Activated CD8-positive, alpha-beta memory T cell treated with anti-CD3 and anti-CD28 coated beads, Interleukin-2, amount 10 ng/mL, durations not matched to agents 7 days and 5 days (primary cell): ENCODE results near the gene TTC3. TPM values are rescaled to one million over a fixed set of nuclear protein-coding genes. Genes with fewer than 3 reads are reported as not detected.

Experiments used
- ATAC-seq: fragments of 150-1000 bp; cut with Tn5 transposase; one replicate; pipeline ENCODE4 v1.10.0; 2021; ENCODE audit warnings: moderate library complexity
- CTCF ChIA-PET: fragments of 350-600 bp; sonication (Branson Sonifier 250); formaldehyde crosslinking; loops from one replicate; lab custom pipeline; 2021; ENCODE audit warnings: antibody characterized with exemption; lab: Charles Lee
- DNase-seq: peaks from one replicate; pipeline ENCODE4 v3.0.0-alpha.2; 2020
- H3K27ac Mint-ChIP-seq: one replicate; pipeline ENCODE4 v1.8.0; 2021; ENCODE audit warnings: mild to moderate bottlenecking, mixed read lengths
- H3K27me3 Mint-ChIP-seq: one replicate; pipeline ENCODE4 v1.8.0; 2021; ENCODE audit warnings: mixed read lengths
- H3K36me3 Mint-ChIP-seq: one replicate; pipeline ENCODE4 v1.8.0; 2021; ENCODE audit warnings: mild to moderate bottlenecking, mixed read lengths
- H3K4me1 Mint-ChIP-seq: one replicate; pipeline ENCODE4 v1.8.0; 2021; ENCODE audit warnings: mixed read lengths
- H3K4me3 Mint-ChIP-seq: one replicate; pipeline ENCODE4 v1.8.0; 2021; ENCODE audit warnings: mild to moderate bottlenecking, moderate library complexity, mixed read lengths
- H3K9me3 Mint-ChIP-seq: one replicate; pipeline ENCODE4 v1.8.0; 2022; ENCODE audit warnings: low read depth, mixed read lengths
- total RNA-seq, 2 experiments: library from RNA; stranded (reverse); gene quantifications; one replicate each; pipeline ENCODE4 v1.2.3, GENCODE V29; 2021

The TTC3 gene
- total RNA-seq, 2 experiments from 2014 or later = 44.0 to 55.0 TPM

DNA sequence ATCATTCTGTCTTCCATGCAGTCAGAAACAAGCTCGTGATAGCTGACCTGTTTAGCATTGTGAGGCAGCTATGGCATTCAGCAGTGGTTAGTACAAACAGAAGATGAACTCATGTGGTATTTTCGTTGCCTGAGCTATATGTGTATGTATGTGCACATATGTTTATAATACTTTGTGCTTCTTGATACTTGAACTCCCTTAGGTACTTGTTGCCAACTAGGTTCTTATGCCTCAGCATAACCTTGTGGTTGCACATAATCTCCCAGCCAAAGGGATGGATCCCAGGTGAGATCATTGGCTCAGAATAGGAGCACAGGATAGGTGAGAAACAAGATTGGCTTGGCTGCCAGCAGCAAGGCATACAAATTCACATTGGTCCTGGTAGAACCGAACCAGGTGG lies 108.0 kb downstream of the TTC3 start:
- peaks cover 49% of the 10 kb centered on the region for H3K36me3 Mint-ChIP-seq
- no peak overlapping the region for H3K27ac Mint-ChIP-seq
- DNase-seq (no peak), ATAC-seq (no peak)
- no peaks in the 10 kb centered on the region for H3K9me3 Mint-ChIP-seq
- CTCF ChIA-PET = interaction anchor here (1.1 kb wide), 1 partner anchor 15 kb away, joined by 3 read pairs; no protein-coding TSS in a partner anchor
- peaks cover 13% of the 10 kb centered on the region for H3K4me1 Mint-ChIP-seq
- H3K4me3 Mint-ChIP-seq = no peak overlapping the region
- H3K27me3 Mint-ChIP-seq = no peaks in the 10 kb centered on the region

DNA sequence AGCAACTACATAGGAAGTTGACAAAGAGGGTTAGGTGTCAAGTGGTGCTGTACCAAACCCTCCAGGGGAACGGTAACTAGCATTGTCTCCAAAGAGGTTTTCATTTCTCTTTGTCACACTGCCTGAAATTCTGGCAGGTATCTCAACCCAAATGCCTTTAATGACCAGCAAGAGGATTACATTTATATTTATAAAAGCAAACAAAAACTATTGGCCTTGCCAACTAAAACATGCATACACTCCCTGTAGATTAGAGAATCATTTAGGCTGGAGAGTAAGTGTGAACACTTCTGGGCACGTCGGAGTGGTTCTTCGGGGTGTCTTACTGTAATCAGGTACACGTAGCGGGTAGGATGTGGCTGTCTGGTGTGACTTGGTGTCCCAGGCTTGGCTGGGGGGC lies 109.2 kb downstream of the TTC3 start:
- Mint-ChIP-seq H3K36me3 (peaks cover 54% of the 10 kb centered on the region), H3K27me3 (no peaks in the 10 kb centered on the region), H3K27ac (no peak overlapping the region), H3K4me3 (no peak overlapping the region), H3K9me3 (no peaks in the 10 kb centered on the region), H3K4me1 (peaks cover 21% of the 10 kb centered on the region)
- CTCF ChIA-PET = interaction anchor here (1.1 kb wide), 1 partner anchor 16 kb away, joined by 3 read pairs; no protein-coding TSS in a partner anchor
- no peak for DNase-seq
- no peak for ATAC-seq

DNA sequence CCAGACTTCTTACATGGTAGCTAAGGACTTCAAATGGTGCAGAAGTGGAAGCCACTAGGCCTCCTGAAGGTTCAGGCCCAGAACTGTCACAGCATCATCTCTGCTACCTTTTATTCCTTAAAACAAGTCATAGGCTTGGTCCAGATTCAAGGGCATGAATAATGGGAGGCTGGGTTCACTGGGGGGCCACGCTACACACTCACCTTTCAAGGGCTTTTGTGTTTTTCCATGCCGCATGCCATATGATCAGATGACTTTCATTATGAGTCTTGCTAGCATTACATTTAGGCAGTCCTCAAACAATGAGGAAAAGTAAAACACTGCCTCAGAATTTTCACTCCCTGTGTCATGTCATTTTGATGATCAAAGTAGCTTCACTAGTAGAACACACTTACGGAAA lies 110.7 kb downstream of the TTC3 start:
- DNase-seq (no peak), ATAC-seq (no peak)
- H3K4me1 Mint-ChIP-seq = peaks cover 27% of the 10 kb centered on the region
- H3K27ac Mint-ChIP-seq = no peak overlapping the region
- CTCF ChIA-PET = interaction anchor here (1.5 kb wide), 1 partner anchor 372 kb away, joined by 3 read pairs; no protein-coding TSS in a partner anchor
- H3K27me3 Mint-ChIP-seq = no peaks in the 10 kb centered on the region
- H3K4me3 Mint-ChIP-seq = no peak overlapping the region
- H3K36me3 Mint-ChIP-seq = peaks cover 51% of the 10 kb centered on the region
- no peaks in the 10 kb centered on the region for H3K9me3 Mint-ChIP-seq

GRCh38 chr21:37184784-37185593 lies 111.9 kb downstream of the TTC3 start:
- peak; percentile 64 for ATAC-seq
- Mint-ChIP-seq H3K27me3 (no peaks in the 10 kb centered on the region), H3K9me3 (no peaks in the 10 kb centered on the region), H3K36me3 (peaks cover 47% of the 10 kb centered on the region), H3K27ac (peak overlapping the region; percentile 65), H3K4me1 (peaks cover 27% of the 10 kb centered on the region), H3K4me3 (no peak overlapping the region)
- DNase-seq = no peak
- CTCF ChIA-PET = interaction anchor here (1.2 to 1.5 kb wide), 2 partner anchors 105 to 370 kb away, joined by 3 read pairs; no protein-coding TSS in a partner anchor

- no peaks in the 10 kb centered on the region for H3K9me3 Mint-ChIP-seq
- H3K27ac Mint-ChIP-seq = peak overlapping the region; percentile 77
- no peaks in the 10 kb centered on the region for H3K27me3 Mint-ChIP-seq
- peaks cover 30% of the 10 kb centered on the region for H3K4me1 Mint-ChIP-seq
- peak; percentile 75 for ATAC-seq
- CTCF ChIA-PET = interaction anchor here (1.7 kb wide), 1 partner anchor 13 kb away, joined by 4 read pairs; no protein-coding TSS in a partner anchor
- no peak overlapping the region for H3K4me3 Mint-ChIP-seq
- H3K36me3 Mint-ChIP-seq = peaks cover 46% of the 10 kb centered on the region
- no peak for DNase-seq
Observed at GRCh38 chr21:37186983-37187382, 113.9 kb downstream of the TTC3 start.

DNA sequence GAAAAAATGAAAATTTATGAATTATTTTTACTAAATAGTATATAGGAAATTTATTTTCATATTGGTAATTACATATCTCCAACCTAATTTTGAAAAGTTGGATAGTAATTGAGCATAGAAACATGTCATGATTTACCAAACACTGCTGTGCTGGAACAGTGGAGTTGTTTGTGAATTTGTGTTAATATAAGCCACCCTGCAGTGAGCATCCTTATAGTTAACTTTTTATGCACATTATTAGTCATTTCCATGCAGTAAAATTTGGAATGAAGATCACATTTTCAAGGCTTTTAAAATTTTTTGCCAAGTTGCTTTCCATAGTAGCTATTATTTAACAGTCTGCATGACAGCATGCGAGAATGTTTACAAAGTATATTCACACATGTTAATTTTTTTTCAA lies 115.8 kb downstream of the TTC3 start:
- CTCF ChIA-PET = interaction anchor here (1.1 kb wide), 1 partner anchor 17 kb away, joined by 3 read pairs; no protein-coding TSS in a partner anchor
- no peaks in the 10 kb centered on the region for H3K9me3 Mint-ChIP-seq
- no peak for DNase-seq
- H3K27ac Mint-ChIP-seq = no peak overlapping the region
- H3K4me1 Mint-ChIP-seq = peaks cover 29% of the 10 kb centered on the region
- peaks cover 40% of the 10 kb centered on the region for H3K36me3 Mint-ChIP-seq
- H3K4me3 Mint-ChIP-seq = no peak overlapping the region
- ATAC-seq = no peak
- H3K27me3 Mint-ChIP-seq = no peaks in the 10 kb centered on the region

- ATAC-seq = no peak
- CTCF ChIA-PET = no interaction called here
- no peak for DNase-seq
- Mint-ChIP-seq H3K27me3 (no peaks in the 10 kb centered on the region), H3K9me3 (no peaks in the 10 kb centered on the region), H3K4me3 (no peak overlapping the region), H3K4me1 (peaks cover 14% of the 10 kb centered on the region), H3K27ac (peak overlapping the region; percentile 39), H3K36me3 (peaks cover 34% of the 10 kb centered on the region)
Observed at GRCh38 chr21:37192019-37192418, 119.0 kb downstream of the TTC3 start.

GRCh38 chr21:37193006-37193405 lies 120.0 kb downstream of the TTC3 start:
- no peaks in the 10 kb centered on the region for H3K27me3 Mint-ChIP-seq
- ATAC-seq (no peak), DNase-seq (no peak)
- H3K27ac Mint-ChIP-seq = no peak overlapping the region
- H3K4me1 Mint-ChIP-seq = peaks cover 8% of the 10 kb centered on the region
- H3K9me3 Mint-ChIP-seq = no peaks in the 10 kb centered on the region
- H3K4me3 Mint-ChIP-seq = no peak overlapping the region
- CTCF ChIA-PET = no interaction called here
- peaks cover 31% of the 10 kb centered on the region for H3K36me3 Mint-ChIP-seq

DNA sequence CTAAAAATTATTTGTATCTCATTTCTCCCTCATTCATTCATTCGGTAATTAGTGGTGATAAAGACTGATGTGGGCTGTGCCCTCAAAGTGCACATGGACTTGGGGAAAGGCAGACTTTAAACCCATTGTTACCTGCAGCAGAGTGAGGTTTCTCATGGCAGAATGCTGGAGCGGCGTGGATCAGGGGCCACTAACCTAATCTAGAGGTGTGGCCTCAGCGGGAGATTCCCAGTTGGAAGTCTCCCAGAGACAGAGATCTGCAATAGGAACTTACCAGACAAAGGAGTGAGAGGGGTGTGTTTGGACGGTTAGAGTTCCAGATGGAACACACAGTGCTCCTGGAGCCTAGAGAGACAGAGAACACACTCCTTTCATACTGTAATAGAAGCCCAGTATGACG lies 120.6 kb downstream of the TTC3 start:
- ATAC-seq = no peak
- H3K27ac Mint-ChIP-seq = no peak overlapping the region
- H3K4me1 Mint-ChIP-seq = peaks cover 6% of the 10 kb centered on the region
- H3K36me3 Mint-ChIP-seq = peaks cover 27% of the 10 kb centered on the region
- H3K27me3 Mint-ChIP-seq = no peaks in the 10 kb centered on the region
- H3K4me3 Mint-ChIP-seq = no peak overlapping the region
- no peaks in the 10 kb centered on the region for H3K9me3 Mint-ChIP-seq
- CTCF ChIA-PET = no interaction called here
- no peak for DNase-seq

DNA sequence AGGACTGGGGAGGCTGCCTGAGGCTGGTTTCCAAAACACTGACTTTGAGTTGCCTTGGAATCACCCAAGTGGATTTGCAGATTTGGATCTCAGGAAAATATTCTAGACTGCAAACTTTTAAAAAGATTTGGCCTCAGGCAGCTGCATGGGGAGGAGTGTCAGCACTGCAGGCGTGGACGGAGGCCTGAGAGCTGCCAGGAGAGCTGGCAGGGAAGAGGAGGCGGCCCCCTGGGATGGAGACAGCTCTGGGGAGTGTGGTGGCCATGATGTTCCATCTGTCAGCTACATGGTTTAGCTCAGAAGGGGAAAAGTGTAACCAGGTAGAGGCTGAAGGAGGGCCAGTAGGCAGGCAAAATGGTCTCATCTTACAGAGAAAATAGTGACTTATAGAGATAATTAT lies 122.0 kb downstream of the TTC3 start:
- ATAC-seq (no peak), DNase-seq (no peak)
- H3K4me3 Mint-ChIP-seq = no peak overlapping the region
- H3K9me3 Mint-ChIP-seq = no peaks in the 10 kb centered on the region
- no peaks in the 10 kb centered on the region for H3K27me3 Mint-ChIP-seq
- CTCF ChIA-PET = no interaction called here
- no peak overlapping the region for H3K27ac Mint-ChIP-seq
- peaks cover 6% of the 10 kb centered on the region for H3K4me1 Mint-ChIP-seq
- peaks cover 21% of the 10 kb centered on the region for H3K36me3 Mint-ChIP-seq

DNA sequence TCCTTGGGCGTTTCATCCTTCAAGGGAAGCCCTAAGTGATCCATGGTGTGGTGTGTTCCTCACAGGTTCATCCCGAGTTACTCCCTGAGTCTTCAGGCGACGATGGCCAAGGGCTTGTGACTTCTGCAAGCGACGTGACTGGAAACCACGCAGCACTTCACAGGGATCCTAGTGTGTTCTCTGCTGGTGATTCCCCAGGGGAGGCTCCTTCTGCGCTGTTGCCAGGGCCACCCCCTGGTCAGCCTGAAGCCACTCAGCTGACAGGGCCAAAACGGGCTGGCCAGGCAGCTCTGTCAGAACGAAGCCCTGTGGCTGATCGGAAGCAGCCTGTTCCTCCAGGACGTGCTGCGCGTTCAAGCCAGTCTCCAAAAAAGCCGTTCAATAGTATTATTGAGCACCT lies 122.6 kb downstream of the TTC3 start:
- H3K36me3 Mint-ChIP-seq = peaks cover 19% of the 10 kb centered on the region
- no peak for ATAC-seq
- peaks cover 6% of the 10 kb centered on the region for H3K4me1 Mint-ChIP-seq
- no peak overlapping the region for H3K27ac Mint-ChIP-seq
- DNase-seq = no peak
- no peaks in the 10 kb centered on the region for H3K27me3 Mint-ChIP-seq
- CTCF ChIA-PET = no interaction called here
- no peak overlapping the region for H3K4me3 Mint-ChIP-seq
- no peaks in the 10 kb centered on the region for H3K9me3 Mint-ChIP-seq

GRCh38 chr21:37196847-37197246 lies 123.8 kb downstream of the TTC3 start:
- H3K4me3 Mint-ChIP-seq = no peak overlapping the region
- DNase-seq (no peak), ATAC-seq (no peak)
- CTCF ChIA-PET = no interaction called here
- peaks cover 4% of the 10 kb centered on the region for H3K4me1 Mint-ChIP-seq
- H3K9me3 Mint-ChIP-seq = no peaks in the 10 kb centered on the region
- H3K27me3 Mint-ChIP-seq = no peaks in the 10 kb centered on the region
- peaks cover 17% of the 10 kb centered on the region for H3K36me3 Mint-ChIP-seq
- no peak overlapping the region for H3K27ac Mint-ChIP-seq

DNA sequence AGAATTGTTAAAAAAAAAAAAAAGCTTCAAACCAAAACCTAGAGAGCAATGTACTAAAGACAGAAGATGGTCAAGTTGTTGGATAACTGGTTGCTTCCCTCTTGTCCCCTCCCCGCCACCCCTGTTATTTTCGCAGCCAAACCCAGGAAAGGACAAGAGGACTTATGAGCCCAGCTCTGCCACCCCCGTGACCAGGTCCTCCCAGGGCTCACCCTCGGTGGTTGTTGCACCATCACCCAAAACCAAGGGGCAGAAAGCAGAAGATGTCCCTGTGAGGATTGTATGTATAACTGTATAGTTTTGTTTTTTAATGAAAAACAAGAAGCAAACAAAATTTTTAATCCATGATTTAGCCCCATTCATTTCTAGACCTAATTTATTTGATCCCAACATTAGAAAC lies 124.7 kb downstream of the TTC3 start:
- no peak for ATAC-seq
- Mint-ChIP-seq H3K9me3 (no peaks in the 10 kb centered on the region), H3K36me3 (peaks cover 14% of the 10 kb centered on the region), H3K27ac (no peak overlapping the region), H3K4me3 (no peak overlapping the region), H3K27me3 (no peaks in the 10 kb centered on the region), H3K4me1 (no peaks in the 10 kb centered on the region)
- CTCF ChIA-PET = no interaction called here
- no peak for DNase-seq
